Activated T-cell treated with anti-CD3 and anti-CD28 coated beads for 1 hour (primary cell): ENCODE results near the gene PLXNA4.

Experiments used
- DNase-seq: peaks from one replicate; pipeline ENCODE4 v3.0.0-alpha.2; 2020; ENCODE audit warnings: low read depth

The PLXNA4 gene

GRCh38 chr7:132311733-132312132, 264.5 kb downstream of the PLXNA4 start:
- DNase-seq = no peak

GRCh38 chr7:132309102-132309805, 267.0 kb downstream of the PLXNA4 start:
- no peak for DNase-seq

GRCh38 chr7:132307465-132307864, 268.8 kb downstream of the PLXNA4 start:
- DNase-seq = no peak

- DNase-seq = no peak
These were observed 275.5 kb downstream of the PLXNA4 start for GRCh38 chr7:132300599-132301277.

- no peak for DNase-seq
These were observed 277.5 kb downstream of the PLXNA4 start for GRCh38 chr7:132298790-132299189.

- no peak for DNase-seq
These were observed 279.4 kb downstream of the PLXNA4 start for GRCh38 chr7:132296820-132297219.

- no peak for DNase-seq
These were observed 281.1 kb downstream of the PLXNA4 start for GRCh38 chr7:132295175-132295574.

- DNase-seq = no peak
These were observed 283.5 kb downstream of the PLXNA4 start for GRCh38 chr7:132292803-132293202.

- DNase-seq = no peak
These were observed 284.8 kb downstream of the PLXNA4 start for GRCh38 chr7:132291481-132291880.

GRCh38 chr7:132290021-132290420, 286.2 kb downstream of the PLXNA4 start:
- no peak for DNase-seq

- DNase-seq = no peak
These were observed 289.4 kb downstream of the PLXNA4 start for GRCh38 chr7:132286836-132287235.

GRCh38 chr7:132280335-132280734, 295.9 kb downstream of the PLXNA4 start:
- no peak for DNase-seq

- no peak for DNase-seq
These were observed 296.6 kb downstream of the PLXNA4 start for GRCh38 chr7:132279718-132280117.

GRCh38 chr7:132276976-132277725, 299.1 kb downstream of the PLXNA4 start:
- no peak for DNase-seq

GRCh38 chr7:132276234-132276630, 300.0 kb downstream of the PLXNA4 start:
- no peak for DNase-seq

- no peak for DNase-seq
These were observed 300.6 kb downstream of the PLXNA4 start for GRCh38 chr7:132275416-132276233.

GRCh38 chr7:132272763-132273371, 303.4 kb downstream of the PLXNA4 start:
- no peak for DNase-seq

- no peak for DNase-seq
These were observed 305.8 kb downstream of the PLXNA4 start for GRCh38 chr7:132270517-132270916.

- no peak for DNase-seq
These were observed 306.6 kb downstream of the PLXNA4 start for GRCh38 chr7:132269718-132270117.

- DNase-seq = no peak
These were observed 313.1 kb downstream of the PLXNA4 start for GRCh38 chr7:132263151-132263550.

GRCh38 chr7:132262160-132262470, 314.2 kb downstream of the PLXNA4 start:
- DNase-seq = no peak
